T1000 (cell line): Measurements from ENCODE around the gene ARL6IP4.
A peak's percentile ranks its signal among the peaks of the same experiment; 100 is the strongest.
"Not testable (repeated sequence)": the region's sequence is repeated elsewhere in the genome, so short reads cannot be mapped to it uniquely, and the experiment has no call there.

ENCODE experiments used
- DNase-seq: peaks from one replicate; lab custom pipeline; 2025; ENCODE audit warnings: mixed read lengths; lab: John Stamatoyannopoulos, UW

The ARL6IP4 gene

DNA sequence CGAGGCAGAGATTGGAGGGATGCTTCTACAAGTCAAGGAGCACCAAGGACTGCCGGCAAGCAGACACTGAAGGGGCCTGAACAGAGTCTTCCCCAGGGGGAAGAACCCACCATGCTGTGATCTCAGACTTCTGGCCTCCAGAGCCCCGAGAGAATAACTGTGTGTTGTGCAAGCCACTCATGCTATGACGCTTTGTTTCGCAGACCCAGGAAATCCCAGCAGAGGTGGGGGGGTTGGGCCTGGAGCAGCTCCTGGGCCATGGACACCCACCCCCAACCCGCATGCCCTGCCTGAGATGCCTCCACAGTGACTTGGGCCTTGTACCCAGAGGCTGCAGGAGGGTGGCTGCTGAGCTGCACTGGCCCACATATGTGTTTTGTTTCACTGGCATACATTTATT, 31.2 kb downstream of the ARL6IP4 start:
- DNase-seq, result no peak

DNA sequence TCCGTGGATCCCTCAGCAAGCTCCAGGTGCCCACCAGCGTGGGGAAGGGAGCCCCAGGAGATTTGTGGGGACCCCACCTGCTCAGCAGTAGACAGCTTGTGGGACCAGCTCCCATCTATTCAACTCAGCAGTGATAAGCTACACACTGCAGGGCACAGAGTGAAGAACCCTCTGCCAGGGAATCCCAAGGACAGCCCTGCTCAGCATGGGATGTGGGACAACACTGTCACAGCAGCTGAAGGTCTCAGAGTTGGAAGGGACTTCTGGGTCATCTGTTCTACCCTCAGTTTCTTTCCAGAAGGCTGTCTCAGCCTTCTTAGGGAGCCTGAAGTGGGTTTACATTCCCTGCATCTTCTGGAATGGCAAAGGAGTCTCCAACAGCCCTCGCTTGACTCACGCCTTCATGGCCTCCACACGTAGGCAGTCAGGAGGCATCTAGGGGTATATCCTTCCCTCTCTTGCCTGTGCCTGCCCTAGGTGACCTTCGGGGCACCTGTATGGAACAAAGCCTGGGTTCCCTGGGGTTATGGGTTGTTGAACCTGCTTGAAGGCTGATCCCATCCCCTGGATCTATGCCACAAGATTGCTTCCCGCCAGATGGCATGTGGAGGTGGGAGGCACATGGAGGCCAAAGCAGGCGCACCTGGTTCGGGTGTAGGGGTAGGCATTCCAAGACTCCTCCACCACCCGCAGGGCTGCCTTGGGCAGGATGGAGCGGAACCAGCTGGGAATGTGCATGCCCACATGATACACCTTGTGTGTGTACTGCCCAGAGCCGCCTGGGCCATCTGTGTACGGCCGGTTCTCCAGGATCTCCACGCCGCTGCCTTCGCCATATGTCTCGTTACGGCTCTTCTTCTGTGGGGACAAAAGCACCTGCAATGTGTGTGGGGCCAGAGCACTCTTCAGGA, 33.0 kb downstream of the ARL6IP4 start:
- no peak for DNase-seq

DNA sequence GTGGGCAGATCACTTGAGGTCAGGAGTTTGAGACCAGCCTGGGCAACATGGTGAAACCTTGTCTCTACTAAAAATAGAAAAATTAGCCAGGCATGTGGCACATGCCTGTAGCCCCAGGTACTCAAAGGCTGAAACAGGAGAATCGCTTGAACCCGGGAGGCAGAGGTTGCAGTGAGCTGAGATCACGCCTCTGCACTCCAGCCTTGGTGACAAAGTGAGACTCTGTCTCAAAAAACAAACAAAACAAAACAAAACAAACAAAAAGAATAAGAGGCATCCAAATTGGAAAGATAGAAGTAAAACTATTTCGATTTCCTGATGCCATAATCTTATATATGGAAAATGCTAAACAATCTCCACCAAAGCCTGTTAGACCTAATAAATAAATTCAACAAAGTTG, 34.0 kb downstream of the ARL6IP4 start:
- DNase-seq, result not testable (repeated sequence)

DNA sequence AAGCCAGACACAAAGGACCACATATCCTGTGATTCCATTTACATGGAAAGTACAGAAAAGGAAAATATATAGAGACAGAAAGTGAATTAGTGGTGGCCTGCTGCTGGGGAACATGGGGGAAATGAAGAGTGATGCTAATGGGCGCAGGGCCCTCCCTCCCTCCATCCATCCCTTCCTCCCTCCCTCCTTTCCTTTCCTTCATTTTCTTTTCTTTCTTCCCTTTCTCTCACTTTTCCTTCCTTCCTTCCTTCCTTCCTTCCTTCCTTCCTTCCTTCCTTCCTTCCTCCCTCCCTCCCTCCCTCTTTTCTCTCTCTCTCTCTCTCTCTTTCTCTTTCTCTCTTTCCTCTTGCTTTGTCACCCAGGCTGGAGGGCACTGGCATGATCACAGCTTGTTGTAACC, 37.3 kb downstream of the ARL6IP4 start:
- DNase-seq, result no peak

- no peak for DNase-seq
Observed at GRCh38 chr12:123019841-123020138, 39.3 kb downstream of the ARL6IP4 start.

DNA sequence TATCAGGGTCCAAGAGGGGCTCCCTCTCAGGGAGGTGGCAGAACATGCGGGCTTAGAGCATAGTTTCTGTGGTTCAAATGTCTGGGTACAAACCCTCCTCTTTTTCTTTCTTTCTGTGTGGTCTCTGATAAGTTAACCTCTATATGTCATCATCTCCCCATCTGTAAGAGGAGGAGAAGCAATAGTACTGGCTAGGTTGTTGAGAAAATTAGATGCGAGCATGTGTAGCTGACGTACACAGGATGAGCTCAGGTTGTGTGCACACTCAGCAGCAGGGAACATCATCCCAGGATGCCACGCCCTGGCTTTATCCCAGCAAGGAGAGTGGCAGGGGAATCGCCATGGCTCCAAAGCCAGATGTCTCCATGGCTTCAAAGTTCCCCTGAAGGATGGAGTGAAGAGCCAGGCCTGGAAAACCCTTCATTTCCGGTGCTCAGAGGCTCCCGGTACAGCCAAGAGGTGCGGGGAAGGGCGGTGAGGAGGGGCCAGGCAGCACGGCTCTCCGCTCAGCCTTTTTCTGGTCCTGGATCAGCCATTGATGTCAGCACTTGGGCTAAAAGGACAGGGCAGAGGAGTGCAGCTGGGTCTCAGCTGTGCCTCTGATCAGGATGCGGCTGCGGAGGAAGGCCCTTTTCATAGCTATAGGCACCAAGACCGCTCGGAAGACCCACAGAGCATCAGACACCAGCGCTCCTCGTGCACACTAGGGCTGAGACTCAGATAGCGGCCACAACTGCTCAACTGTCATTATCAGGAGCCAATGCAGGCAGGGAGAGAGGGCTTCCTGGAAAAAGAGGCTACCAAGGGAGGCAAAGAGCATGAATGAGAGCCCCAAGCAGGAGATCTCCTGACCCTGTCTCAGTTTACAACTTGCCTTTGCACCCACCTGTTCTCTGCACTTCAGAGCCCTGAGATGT, 41.5 kb downstream of the ARL6IP4 start:
- DNase-seq, result no peak

- DNase-seq, result no peak
Observed at GRCh38 chr12:123022846-123023245, 42.4 kb downstream of the ARL6IP4 start.

DNA sequence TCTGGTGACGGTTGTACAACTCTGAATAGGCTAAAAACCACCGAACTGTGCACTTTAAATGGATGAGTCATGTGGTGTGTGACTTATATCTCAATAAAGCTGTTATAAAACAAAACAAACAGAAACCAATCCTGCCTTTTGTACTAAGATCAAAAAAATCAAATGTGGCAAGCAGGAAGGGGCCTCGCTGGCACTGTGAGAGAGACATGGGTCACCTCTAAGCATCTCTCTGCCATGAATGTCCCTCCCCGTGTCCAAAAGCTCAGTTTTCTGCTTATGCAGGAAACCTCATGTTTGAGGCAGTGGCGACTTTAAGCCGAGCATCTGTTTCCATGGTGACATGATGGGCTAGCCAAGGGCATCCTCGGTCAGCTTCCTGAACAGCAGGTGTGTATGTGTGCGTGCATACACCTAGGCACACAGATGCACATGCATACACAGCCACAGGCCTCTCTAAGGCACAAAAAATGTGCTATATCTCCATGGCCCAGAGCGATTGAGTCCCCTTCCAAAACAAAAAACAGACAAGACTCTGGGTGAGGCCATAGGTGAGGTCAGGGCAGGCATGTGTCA, 44.4 kb downstream of the ARL6IP4 start:
- peak; percentile 92 for DNase-seq

- no peak for DNase-seq
Observed at GRCh38 chr12:123026094-123026853, 45.8 kb downstream of the ARL6IP4 start.

- no peak for DNase-seq
Observed at GRCh38 chr12:123027726-123028445, 47.4 kb downstream of the ARL6IP4 start.

DNA sequence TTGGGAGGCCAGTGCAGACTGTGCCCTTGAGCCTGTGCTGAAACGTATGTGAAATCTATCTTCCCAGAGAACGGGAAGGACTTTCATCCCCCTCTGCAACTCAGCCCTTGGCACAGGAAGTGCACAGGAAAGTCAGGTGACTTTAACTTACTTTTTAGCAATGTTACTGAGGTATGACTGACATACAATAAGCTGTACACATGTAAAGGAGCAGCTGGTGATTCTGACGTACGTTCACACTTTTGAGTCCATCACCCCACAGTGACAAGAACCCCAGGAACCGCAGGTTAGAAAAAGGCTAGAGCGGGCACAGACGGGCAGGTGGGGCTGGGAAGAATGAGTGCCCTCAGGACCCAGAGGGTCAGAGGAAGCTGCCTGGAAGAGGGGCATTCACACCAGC, 48.0 kb downstream of the ARL6IP4 start:
- no peak for DNase-seq

DNA sequence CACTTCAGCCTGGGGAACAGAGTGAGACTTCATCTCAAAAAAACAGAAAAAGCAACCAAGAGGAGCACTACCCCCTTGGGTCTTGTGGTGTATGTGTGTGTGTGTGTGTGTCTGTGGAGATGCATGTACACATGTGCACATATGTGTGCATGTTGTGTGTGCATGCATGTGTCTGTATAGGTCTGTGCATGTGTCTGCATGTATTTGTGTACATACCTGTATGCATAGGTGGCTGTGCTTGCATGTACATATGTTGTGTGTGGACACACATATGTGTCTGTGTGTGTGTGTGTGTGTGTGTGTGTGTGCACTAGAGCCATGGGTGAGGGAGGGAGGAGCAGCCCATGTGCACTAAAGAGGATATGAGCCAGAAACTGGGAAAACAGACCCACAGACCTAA, 49.1 kb downstream of the ARL6IP4 start:
- DNase-seq, result no peak

DNA sequence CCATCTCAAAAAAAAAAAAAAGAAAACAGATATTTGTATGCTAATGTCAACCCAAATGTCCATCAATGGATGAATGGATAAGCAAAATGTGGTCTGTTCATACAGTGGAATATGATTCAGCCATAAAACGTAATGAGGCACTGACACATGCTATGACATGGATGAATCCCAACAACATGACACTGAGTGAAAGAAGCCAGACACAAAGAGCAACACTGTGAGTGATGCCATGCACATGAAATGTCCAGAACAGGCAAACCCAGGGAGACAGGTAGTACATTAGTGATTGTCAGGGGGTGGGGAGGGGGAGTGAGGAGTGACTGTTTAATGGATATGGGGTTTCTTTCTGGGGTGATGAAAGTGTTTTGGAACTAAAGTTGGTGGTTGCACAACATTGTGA, 50.2 kb downstream of the ARL6IP4 start:
- no peak for DNase-seq

DNA sequence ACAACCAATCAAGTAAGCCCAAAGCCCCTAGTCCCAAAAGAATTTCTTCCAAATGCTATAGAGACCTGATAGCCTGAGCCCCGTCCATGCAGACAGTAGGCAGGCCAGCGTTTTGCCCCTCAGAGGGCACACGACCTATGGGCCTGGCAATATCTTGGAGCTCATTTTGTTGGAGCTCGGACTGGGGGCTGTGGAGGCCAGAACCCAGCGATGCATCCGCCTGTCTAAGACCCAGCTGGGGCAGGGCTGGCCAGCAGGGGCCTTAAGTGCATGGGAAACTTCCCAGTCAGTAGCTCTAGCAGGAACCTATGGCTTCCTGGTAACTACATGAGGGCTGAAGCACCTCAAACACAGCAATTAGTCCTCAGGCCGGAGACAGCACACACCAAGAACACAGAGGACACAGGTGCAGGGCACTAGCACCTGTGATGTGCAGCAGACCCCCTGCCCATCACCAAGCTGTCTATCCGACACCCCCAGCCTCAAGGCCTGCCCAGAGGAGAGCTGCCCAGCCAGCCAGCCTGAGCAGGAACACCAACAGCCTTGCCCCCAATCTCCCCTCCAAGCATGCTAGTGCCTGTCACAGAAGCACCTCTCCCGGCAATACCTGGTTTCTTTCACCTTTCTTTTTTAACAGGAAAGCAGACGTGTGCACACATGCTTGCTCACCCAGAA, 50.8 kb downstream of the ARL6IP4 start:
- DNase-seq, result no peak
